Esophagus muscularis mucosa (tissue), 4 donors: ENCODE measurements around the gene CALM1.

ENCODE experiments used
- CTCF ChIP-seq, 3 experiments: fragments of 200-600 bp in 2 of 3; fragments of 450-650 bp in 1 of 3; sonication (generic) in 2 of 3; IDR thresholded peaks; one replicate each; pipeline ENCODE4 v1.5.1; 2017 to 2019; ENCODE audit warnings: antibody characterized with exemption in 3 of 3, mild to moderate bottlenecking in 2 of 3, moderate library complexity in 1 of 3
- EP300 ChIP-seq: sonication (generic); formaldehyde crosslinking; IDR thresholded peaks from one replicate; pipeline ENCODE4 v1.6.1; 2017; ENCODE audit warnings: antibody characterized with exemption
- POLR2A ChIP-seq: fragments of 450-650 bp; IDR thresholded peaks from one replicate; pipeline ENCODE4 v1.6.1; 2017; ENCODE audit warnings: antibody characterized with exemption, moderate library complexity, mild to moderate bottlenecking, low read depth

- TF ChIP-seq CTCF (IDR thresholded peaks at IDR 0.05) (no peak), EP300 (no peak), POLR2A (no peak)
Measured at GRCh38 chr14:90409209-90409730, 12.4 kb downstream of the CALM1 start.
